ENCODE measurements around the gene FAM111A.

DNA sequence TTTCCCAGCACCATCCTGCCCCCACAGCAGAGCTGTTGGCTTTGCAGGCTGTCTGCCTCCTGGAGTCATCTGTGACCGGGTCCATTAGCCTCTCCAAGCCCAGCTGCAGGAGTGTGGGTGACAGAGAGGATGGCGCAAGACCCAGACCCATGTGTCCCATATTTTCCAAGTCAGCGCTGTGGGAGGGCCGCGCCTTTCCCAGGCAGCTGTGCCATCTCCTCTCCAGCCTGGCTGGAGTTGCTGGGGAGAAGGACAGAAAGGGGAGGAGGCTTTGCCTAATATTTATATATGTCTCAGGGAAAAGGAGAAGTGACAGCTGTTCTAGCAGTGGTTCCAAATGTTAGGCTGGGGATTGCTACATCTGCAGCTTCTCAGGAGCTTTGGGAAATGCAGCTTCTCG lies 44.9 kb downstream of the FAM111A start:
- TF ChIP-seq, protein P1, sequence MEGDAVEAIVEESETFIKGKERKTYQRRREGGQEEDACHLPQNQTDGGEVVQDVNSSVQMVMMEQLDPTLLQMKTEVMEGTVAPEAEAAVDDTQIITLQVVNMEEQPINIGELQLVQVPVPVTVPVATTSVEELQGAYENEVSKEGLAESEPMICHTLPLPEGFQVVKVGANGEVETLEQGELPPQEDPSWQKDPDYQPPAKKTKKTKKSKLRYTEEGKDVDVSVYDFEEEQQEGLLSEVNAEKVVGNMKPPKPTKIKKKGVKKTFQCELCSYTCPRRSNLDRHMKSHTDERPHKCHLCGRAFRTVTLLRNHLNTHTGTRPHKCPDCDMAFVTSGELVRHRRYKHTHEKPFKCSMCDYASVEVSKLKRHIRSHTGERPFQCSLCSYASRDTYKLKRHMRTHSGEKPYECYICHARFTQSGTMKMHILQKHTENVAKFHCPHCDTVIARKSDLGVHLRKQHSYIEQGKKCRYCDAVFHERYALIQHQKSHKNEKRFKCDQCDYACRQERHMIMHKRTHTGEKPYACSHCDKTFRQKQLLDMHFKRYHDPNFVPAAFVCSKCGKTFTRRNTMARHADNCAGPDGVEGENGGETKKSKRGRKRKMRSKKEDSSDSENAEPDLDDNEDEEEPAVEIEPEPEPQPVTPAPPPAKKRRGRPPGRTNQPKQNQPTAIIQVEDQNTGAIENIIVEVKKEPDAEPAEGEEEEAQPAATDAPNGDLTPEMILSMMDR (conservative IDR thresholded peaks at IDR 0.05; ENCODE audit: low read depth, low read length) = no peak
- TF ChIP-seq EZH2 (IDR thresholded peaks at IDR 0.05; ENCODE audit: low read length, unreplicated experiment) = no peak

Data from PC-3 (cell line).